SK-N-SH treated with all-trans-retinoic acid at 6 μM for 48 hours (cell line): ENCODE measurements around the gene ADGRE2.

Source experiments
- ARNTL ChIP-seq: fragments of 450-650 bp; formaldehyde crosslinking; IDR thresholded peaks from 2 replicates; pipeline ENCODE4 v1.5.0; 2020; ENCODE audit warnings: low read depth, mild to moderate bottlenecking, moderate library complexity, borderline replicate concordance
- CSDC2 ChIP-seq: fragments of 250-450 bp; sonication (Bioruptor Pico); IDR thresholded peaks from 2 replicates; pipeline ENCODE4 v1.5.0; 2020; ENCODE audit warnings: mild to moderate bottlenecking, moderate library complexity
- ESRRG ChIP-seq: fragments of 250-450 bp; sonication (Bioruptor Pico); IDR thresholded peaks from 2 replicates; pipeline ENCODE4 v1.6.1; 2021; ENCODE audit warnings: mild to moderate bottlenecking
- RARB ChIP-seq: fragments of 250-450 bp; sonication (Bioruptor Pico); IDR thresholded peaks from 2 replicates; pipeline ENCODE4 v1.8.0; 2021; ENCODE audit warnings: mild to moderate bottlenecking, moderate library complexity
- SNAI2 ChIP-seq: fragments of 250-450 bp; sonication (Bioruptor Pico); IDR thresholded peaks from 2 replicates; pipeline ENCODE4 v1.5.0; 2020; ENCODE audit warnings: mild to moderate bottlenecking, moderate library complexity
- ZFP30 ChIP-seq: fragments of 450-650 bp; formaldehyde crosslinking; IDR thresholded peaks from 2 replicates; pipeline ENCODE4 v1.5.0; 2022; ENCODE audit warnings: mild to moderate bottlenecking, moderate library complexity
- ZNF70 ChIP-seq: fragments of 450-650 bp; formaldehyde crosslinking; IDR thresholded peaks from 2 replicates; pipeline ENCODE4 v1.5.0; 2020; ENCODE audit warnings: mild to moderate bottlenecking, moderate library complexity
- ZNF8 ChIP-seq: fragments of 450-650 bp; formaldehyde crosslinking; IDR thresholded peaks from 2 replicates; pipeline ENCODE4 v1.5.0; 2020; ENCODE audit warnings: mild to moderate bottlenecking, moderate library complexity
- TF ChIP-seq, protein P1 (sequence below): fragments of 250-450 bp; sonication (Bioruptor Pico); IDR thresholded peaks from 2 replicates; pipeline ENCODE4 v1.8.0; 2020; ENCODE audit warnings: mild to moderate bottlenecking, moderate library complexity, borderline replicate concordance

DNA sequence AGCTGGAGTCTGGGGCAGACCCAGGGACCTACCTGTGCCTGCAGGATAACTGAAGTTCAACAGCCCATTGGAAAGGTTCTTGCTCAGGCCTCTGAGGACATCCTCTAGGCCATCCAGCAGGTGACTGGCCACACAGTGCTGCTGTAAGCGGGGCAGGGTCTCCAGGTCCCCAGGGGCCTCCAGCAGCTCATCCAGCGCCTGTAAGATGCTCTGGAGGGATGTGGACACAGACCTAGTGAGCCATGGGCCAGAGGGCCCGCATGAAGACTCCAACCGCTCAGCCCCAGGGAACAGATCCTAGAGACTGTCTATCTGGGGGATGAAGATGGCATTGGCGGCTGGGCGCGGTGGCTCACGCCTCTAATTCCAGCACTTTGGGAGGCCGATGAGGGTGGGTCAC, 14.0 kb downstream of the ADGRE2 start:
- TF ChIP-seq, protein P1, sequence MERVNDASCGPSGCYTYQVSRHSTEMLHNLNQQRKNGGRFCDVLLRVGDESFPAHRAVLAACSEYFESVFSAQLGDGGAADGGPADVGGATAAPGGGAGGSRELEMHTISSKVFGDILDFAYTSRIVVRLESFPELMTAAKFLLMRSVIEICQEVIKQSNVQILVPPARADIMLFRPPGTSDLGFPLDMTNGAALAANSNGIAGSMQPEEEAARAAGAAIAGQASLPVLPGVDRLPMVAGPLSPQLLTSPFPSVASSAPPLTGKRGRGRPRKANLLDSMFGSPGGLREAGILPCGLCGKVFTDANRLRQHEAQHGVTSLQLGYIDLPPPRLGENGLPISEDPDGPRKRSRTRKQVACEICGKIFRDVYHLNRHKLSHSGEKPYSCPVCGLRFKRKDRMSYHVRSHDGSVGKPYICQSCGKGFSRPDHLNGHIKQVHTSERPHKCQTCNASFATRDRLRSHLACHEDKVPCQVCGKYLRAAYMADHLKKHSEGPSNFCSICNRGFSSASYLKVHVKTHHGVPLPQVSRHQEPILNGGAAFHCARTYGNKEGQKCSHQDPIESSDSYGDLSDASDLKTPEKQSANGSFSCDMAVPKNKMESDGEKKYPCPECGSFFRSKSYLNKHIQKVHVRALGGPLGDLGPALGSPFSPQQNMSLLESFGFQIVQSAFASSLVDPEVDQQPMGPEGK (CRISPR knock-in tag): no peak
- no peak for TF ChIP-seq ZNF70 (CRISPR knock-in tag)
- no peak for TF ChIP-seq RARB (CRISPR knock-in tag)
- TF ChIP-seq CSDC2: no peak
- TF ChIP-seq ZNF8: no peak
- no peak for TF ChIP-seq ESRRG (CRISPR knock-in tag)
- no peak for TF ChIP-seq ZFP30 (CRISPR knock-in tag)
- no peak for TF ChIP-seq ARNTL (CRISPR knock-in tag)
- no peak for TF ChIP-seq SNAI2 (CRISPR knock-in tag)
